GM12878 (cell line): ENCODE data around the gene TP73.

Experiments
- EZH2 ChIP-seq: IDR thresholded peaks from 2 replicates; pipeline ENCODE4 v1.6.1; 2012; ENCODE audit warnings: low read depth, mild to moderate bottlenecking, control low read depth, inconsistent platforms, low read length, borderline replicate concordance; ENCODE audit not compliant: control insufficient read depth
- MXI1 ChIP-seq: fragments of 150-350 bp; IDR thresholded peaks from 2 replicates; pipeline ENCODE4 v1.6.1; 2011; ENCODE audit warnings: low read depth, mild to moderate bottlenecking, inconsistent platforms, low read length, improper control_type of control experiment
- POLR2A ChIP-seq: IDR thresholded peaks from 2 replicates; pipeline ENCODE4 v1.6.1; 2011; ENCODE audit warnings: low read depth, mild to moderate bottlenecking, low read length
- TF ChIP-seq, protein P1 (sequence below), 3 experiments: IDR thresholded peaks in 2 of 3; conservative IDR thresholded peaks in 1 of 3; 2 replicates each; pipeline ENCODE4 v1.5.1; 2011; ENCODE audit warnings: low read depth in 3 of 3, low read length in 3 of 3, mild to moderate bottlenecking in 3 of 3, control low read depth in 2 of 3, moderate library complexity in 2 of 3, inconsistent platforms in 1 of 3, mixed read lengths in 1 of 3; ENCODE audit not compliant: control insufficient read depth in 2 of 3, insufficient read depth in 1 of 3; ENCODE audit errors: extremely low read depth in 1 of 3
- TF ChIP-seq, protein P2 (sequence below): fragments of 450-650 bp; IDR thresholded peaks from 2 replicates; pipeline ENCODE4 v1.6.1; 2016; ENCODE audit warnings: mild to moderate bottlenecking

DNA sequence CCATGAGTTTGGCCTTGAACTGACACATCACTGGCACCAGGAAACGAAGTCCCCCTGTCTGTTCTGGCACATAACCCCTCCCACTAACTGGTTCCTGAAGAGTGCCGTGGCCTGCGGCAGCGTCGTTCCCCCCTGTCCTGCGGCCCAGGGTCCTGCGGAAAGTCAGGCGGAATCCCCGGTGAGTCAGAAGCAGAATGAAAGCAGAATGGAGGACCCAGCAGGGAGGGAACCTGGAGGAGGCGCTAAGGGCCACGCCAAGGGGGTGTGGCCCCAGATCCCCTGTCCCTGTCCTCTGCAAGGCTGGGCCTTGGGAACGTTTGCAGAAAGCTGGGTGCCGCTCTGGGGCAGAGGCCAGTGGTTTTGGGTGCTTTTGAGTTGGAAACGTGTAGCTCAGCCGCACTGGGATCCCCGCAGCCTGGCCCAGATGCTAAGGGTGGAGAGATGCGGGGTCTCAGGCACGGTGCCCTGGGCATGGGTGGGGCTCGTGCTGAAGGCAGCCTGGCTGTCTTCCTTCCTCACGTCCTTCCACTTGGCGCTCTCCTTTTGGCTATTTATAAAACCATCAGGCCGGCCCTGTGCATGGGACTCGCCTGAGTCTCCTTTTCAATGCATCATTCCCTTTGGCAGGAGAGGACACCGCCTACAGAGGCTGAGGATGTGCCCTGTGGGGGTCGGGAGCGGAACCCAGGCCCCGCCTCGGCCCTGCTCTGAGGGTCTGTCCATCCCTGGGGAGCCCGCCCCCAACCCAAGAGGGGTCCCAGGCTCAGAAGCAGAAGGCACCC lies 36.2 kb downstream of the TP73 start:
- TF ChIP-seq, protein P1, sequence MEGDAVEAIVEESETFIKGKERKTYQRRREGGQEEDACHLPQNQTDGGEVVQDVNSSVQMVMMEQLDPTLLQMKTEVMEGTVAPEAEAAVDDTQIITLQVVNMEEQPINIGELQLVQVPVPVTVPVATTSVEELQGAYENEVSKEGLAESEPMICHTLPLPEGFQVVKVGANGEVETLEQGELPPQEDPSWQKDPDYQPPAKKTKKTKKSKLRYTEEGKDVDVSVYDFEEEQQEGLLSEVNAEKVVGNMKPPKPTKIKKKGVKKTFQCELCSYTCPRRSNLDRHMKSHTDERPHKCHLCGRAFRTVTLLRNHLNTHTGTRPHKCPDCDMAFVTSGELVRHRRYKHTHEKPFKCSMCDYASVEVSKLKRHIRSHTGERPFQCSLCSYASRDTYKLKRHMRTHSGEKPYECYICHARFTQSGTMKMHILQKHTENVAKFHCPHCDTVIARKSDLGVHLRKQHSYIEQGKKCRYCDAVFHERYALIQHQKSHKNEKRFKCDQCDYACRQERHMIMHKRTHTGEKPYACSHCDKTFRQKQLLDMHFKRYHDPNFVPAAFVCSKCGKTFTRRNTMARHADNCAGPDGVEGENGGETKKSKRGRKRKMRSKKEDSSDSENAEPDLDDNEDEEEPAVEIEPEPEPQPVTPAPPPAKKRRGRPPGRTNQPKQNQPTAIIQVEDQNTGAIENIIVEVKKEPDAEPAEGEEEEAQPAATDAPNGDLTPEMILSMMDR (IDR thresholded peaks at IDR 0.05 in 2 of 3, conservative IDR thresholded peaks at IDR 0.05 in 1 of 3; ENCODE audit: control insufficient read depth in 2 of 3, extremely low read depth in 1 of 3, insufficient read depth in 1 of 3, low read depth in 3 of 3, low read length in 3 of 3) = no peak
- no peak for TF ChIP-seq MXI1
- TF ChIP-seq, protein P2, sequence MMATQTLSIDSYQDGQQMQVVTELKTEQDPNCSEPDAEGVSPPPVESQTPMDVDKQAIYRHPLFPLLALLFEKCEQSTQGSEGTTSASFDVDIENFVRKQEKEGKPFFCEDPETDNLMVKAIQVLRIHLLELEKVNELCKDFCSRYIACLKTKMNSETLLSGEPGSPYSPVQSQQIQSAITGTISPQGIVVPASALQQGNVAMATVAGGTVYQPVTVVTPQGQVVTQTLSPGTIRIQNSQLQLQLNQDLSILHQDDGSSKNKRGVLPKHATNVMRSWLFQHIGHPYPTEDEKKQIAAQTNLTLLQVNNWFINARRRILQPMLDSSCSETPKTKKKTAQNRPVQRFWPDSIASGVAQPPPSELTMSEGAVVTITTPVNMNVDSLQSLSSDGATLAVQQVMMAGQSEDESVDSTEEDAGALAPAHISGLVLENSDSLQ = no peak
- TF ChIP-seq EZH2 = no peak
- no peak for TF ChIP-seq POLR2A
